ENCODE measurements around the gene PDCD4. TPM values are rescaled to one million over a fixed set of nuclear protein-coding genes. Genes with fewer than 3 reads are reported as not detected.

Gene PDCD4
- total RNA-seq, 1 donor from 2014 or later = 74.2 TPM

DNA sequence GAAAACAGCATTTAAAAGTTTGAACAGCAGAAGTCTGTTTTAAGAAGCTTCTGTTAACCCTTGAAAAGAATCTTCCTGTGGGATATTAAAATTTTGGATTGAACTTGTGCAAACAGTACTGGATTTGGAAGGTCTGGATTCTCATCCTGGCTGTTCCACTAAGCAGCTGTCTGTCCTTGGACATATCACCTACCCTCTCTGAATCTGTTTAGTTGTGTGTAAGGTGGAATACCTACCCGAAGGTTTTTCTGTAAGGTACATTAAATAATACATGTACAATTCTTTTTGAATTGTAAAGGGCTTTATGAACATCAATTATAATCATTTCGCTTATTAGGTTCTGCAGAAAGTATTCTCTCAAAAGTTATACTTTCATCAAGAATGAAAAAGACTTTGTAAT lies 2.2 kb downstream of the PDCD4 start:
- no peak overlapping the region for H3K27ac ChIP-seq
- no peaks in the 10 kb centered on the region for H3K27me3 ChIP-seq (ENCODE audit: low read depth)
- peak overlapping the region; percentile 82 for H3K4me3 ChIP-seq
- DNase-seq (no peak), ATAC-seq (no peak)
- no peaks in the 10 kb centered on the region for H3K9me3 ChIP-seq
- peaks cover 26% of the 10 kb centered on the region for H3K36me3 ChIP-seq
- intact Hi-C loops (cut with DNase I) = no loop called here
- TF ChIP-seq, protein P1, sequence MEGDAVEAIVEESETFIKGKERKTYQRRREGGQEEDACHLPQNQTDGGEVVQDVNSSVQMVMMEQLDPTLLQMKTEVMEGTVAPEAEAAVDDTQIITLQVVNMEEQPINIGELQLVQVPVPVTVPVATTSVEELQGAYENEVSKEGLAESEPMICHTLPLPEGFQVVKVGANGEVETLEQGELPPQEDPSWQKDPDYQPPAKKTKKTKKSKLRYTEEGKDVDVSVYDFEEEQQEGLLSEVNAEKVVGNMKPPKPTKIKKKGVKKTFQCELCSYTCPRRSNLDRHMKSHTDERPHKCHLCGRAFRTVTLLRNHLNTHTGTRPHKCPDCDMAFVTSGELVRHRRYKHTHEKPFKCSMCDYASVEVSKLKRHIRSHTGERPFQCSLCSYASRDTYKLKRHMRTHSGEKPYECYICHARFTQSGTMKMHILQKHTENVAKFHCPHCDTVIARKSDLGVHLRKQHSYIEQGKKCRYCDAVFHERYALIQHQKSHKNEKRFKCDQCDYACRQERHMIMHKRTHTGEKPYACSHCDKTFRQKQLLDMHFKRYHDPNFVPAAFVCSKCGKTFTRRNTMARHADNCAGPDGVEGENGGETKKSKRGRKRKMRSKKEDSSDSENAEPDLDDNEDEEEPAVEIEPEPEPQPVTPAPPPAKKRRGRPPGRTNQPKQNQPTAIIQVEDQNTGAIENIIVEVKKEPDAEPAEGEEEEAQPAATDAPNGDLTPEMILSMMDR (IDR thresholded peaks at IDR 0.05) = no peak
- peaks cover 35% of the 10 kb centered on the region for H3K4me1 ChIP-seq

DNA sequence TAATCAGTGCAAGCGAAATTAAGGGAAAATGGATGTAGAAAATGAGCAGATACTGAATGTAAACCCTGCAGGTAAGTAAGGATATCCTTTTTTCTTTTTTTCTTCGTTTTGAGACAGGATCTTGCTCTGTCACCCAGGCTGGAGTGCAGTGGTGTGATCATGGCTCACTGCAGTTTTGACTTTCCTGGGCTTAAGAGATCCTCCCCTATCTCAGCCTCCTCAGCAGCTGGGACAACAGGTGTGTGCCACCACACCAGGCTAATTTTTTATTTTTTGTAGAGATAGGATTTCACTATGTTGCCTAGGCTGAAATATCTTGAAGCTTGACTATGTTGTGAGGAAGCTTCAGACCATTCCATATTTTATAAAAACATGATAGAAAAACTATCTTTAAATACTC lies 4.3 kb downstream of the PDCD4 start:
- ATAC-seq (no peak), DNase-seq (no peak)
- H3K9me3 ChIP-seq = no peaks in the 10 kb centered on the region
- H3K27me3 ChIP-seq (ENCODE audit: low read depth) = no peaks in the 10 kb centered on the region
- intact Hi-C loops (cut with DNase I) = no loop called here
- no peak overlapping the region for H3K27ac ChIP-seq
- H3K36me3 ChIP-seq = peaks cover 33% of the 10 kb centered on the region
- H3K4me3 ChIP-seq = no peak overlapping the region
- TF ChIP-seq, protein P1 (IDR thresholded peaks at IDR 0.05) = no peak
- H3K4me1 ChIP-seq = peaks cover 31% of the 10 kb centered on the region

DNA sequence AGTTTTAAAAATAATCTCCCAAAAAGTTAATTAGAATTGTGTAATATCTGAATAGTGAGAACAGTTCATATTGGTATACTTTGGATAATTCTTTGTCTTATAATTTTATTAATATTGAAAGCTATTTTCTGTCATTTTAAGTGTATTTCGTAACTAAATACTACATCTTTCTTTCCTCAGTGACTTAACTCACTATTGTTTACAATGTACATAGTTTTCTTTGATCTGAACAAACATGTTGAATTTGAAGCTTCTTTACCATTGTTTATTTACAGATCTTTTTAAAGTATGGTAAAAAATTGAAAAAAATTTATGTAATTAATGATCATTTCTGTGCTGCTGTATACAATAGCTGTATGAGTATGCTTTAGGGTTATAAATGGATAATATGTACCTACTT lies 5.1 kb downstream of the PDCD4 start:
- H3K27me3 ChIP-seq (ENCODE audit: low read depth) = no peaks in the 10 kb centered on the region
- TF ChIP-seq, protein P1 (IDR thresholded peaks at IDR 0.05) = no peak
- intact Hi-C loops (cut with DNase I) = no loop called here
- no peak overlapping the region for H3K27ac ChIP-seq
- DNase-seq = no peak
- no peaks in the 10 kb centered on the region for H3K9me3 ChIP-seq
- peaks cover 33% of the 10 kb centered on the region for H3K4me1 ChIP-seq
- H3K36me3 ChIP-seq = peaks cover 41% of the 10 kb centered on the region
- no peak overlapping the region for H3K4me3 ChIP-seq
- ATAC-seq = no peak

DNA sequence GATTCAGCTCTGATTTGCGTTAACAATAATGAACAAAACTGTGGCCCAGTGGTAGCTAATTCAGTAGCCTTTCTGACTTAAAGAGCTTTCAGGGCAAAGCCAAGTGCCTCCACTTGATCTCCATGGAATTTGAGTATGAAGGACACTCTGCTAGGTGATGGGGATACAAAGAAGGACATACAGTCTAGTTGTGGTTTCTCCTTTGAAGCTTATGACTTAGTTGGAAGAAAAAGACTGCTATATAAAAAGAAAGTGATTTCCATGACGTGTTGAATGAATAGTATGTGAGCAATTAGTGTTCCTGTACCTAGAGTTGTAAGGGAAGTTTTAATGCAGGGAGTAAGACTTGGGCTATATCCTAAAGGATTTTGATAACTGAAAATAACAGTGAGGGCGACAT lies 8.3 kb downstream of the PDCD4 start:
- Histone ChIP-seq H3K27me3 (ENCODE audit: low read depth) (no peaks in the 10 kb centered on the region), H3K36me3 (peaks cover 67% of the 10 kb centered on the region), H3K27ac (no peak overlapping the region), H3K4me1 (peaks cover 17% of the 10 kb centered on the region), H3K4me3 (no peak overlapping the region), H3K9me3 (no peaks in the 10 kb centered on the region)
- ATAC-seq (peak in 1 of 2 donors; percentile 39), DNase-seq (no peak)
- TF ChIP-seq, protein P1 (IDR thresholded peaks at IDR 0.05) = no peak
- intact Hi-C loops (cut with DNase I) = no loop called here

DNA sequence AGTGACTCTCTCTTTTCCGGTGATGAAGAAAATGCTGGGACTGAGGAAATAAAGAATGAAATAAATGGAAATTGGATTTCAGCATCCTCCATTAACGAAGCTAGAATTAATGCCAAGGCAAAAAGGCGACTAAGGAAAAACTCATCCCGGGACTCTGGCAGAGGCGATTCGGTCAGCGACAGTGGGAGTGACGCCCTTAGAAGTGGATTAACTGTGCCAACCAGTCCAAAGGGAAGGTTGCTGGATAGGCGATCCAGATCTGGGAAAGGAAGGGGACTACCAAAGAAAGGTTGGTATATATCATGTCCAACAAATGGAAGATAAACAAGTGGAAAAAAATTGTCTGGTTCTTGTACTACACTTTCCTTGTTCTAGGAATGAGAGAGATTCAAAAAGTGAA lies 9.5 kb downstream of the PDCD4 start:
- TF ChIP-seq, protein P1 (IDR thresholded peaks at IDR 0.05) = no peak
- Histone ChIP-seq H3K27me3 (ENCODE audit: low read depth) (no peaks in the 10 kb centered on the region), H3K4me3 (no peak overlapping the region), H3K9me3 (no peaks in the 10 kb centered on the region), H3K4me1 (peaks cover 17% of the 10 kb centered on the region), H3K27ac (no peak overlapping the region), H3K36me3 (peaks cover 78% of the 10 kb centered on the region)
- no peak for DNase-seq
- no peak for ATAC-seq
- intact Hi-C loops (cut with DNase I) = no loop called here

DNA sequence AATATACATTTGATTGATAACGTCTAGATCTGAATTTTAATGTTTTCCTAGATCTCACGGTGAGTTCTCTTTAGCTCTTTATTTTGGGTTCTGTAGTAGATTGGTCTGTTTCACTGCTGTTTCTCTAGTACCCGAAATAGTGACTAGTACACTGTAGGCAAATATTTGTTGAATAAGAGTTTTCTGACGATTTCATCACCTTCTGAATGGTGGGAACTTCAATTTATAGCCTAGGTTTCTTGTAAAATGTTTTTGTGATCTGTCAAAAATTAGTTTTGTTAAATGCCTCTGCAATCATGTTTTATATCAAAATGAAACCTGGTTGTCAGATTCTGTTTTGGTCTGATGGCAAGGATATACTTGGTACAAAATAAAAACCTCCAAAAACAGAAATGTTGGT lies 10.2 kb downstream of the PDCD4 start:
- Histone ChIP-seq H3K27me3 (ENCODE audit: low read depth) (no peaks in the 10 kb centered on the region), H3K36me3 (peaks cover 78% of the 10 kb centered on the region), H3K4me3 (no peak overlapping the region), H3K4me1 (peaks cover 11% of the 10 kb centered on the region), H3K27ac (no peak overlapping the region), H3K9me3 (no peaks in the 10 kb centered on the region)
- ATAC-seq = no peak
- DNase-seq = no peak
- intact Hi-C loops (cut with DNase I) = no loop called here
- TF ChIP-seq, protein P1 (IDR thresholded peaks at IDR 0.05) = no peak

All from lower lobe of right lung (tissue), 2 donors.